HK-2 (cell line): ENCODE measurements around the gene LRRC19.

Experiments used
- DNase-seq: peaks from one replicate; pipeline ENCODE4 v3.0.0-alpha.2; 2018; ENCODE audit not compliant: unreplicated experiment

The LRRC19 gene, protein sequence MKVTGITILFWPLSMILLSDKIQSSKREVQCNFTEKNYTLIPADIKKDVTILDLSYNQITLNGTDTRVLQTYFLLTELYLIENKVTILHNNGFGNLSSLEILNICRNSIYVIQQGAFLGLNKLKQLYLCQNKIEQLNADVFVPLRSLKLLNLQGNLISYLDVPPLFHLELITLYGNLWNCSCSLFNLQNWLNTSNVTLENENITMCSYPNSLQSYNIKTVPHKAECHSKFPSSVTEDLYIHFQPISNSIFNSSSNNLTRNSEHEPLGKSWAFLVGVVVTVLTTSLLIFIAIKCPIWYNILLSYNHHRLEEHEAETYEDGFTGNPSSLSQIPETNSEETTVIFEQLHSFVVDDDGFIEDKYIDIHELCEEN

DNA sequence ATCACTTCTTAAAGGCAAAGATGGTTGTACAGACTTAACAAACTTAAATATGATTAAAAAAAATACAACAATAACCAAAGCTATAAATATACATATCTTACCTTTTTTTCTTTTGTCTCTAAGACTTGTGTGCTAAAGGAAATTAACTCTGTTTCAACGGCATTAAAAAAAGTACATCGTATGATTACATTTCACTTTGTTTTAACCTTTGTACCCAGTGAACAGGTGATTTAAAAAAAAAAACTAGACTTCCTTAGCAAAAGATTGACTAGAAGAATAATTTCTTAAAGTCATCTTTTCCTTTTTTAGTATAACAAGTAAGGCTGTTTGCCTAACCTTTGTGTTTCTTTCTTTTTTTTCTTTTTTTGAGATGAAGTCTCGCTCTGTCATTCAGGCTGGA lies at the start of gene LRRC19:
Gene LRRC19 (minus strand): TSS at position 182 of the 400 bp plus-strand sequence. CDS start 5,978 bp downstream, outside the sequence.
- no peak for DNase-seq

DNA sequence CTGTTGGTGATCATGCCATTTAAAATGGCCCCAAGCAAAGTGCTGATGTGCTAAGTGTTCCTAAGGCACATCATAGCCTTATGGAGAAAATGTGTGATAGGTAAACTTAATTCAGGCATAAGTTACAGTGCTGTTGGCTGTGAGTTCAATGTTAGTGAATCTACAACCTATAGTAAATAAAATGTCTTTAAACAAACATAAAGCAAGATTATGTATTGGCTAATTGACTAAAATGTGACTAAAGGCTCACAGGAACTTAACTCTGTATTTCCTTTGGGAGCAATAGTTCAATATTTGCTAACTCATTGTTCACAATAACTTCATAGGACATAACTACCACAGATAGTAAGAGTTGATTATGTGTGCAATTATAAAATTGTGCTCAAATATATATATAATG lies 49.4 kb upstream of the LRRC19 start:
- DNase-seq = no peak

DNA sequence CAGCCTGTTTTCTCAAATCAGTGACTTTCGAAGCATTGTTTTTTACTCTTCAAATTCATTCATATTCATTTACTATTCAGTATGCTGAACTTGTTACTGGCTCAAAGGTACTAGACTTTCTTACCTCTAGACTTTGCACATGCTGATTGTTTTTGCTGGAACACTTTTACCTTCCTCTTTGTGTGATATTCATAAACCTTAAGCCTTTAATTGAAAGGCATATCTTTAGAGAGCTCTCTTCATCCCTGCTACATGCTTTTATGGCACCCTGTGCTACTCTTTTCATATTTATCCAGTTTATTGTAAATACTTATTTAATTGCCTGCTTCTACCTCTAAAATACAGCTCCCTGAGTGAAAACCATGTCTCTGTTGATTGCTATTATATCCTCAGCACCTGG lies 48.7 kb upstream of the LRRC19 start:
- DNase-seq = no peak

DNA sequence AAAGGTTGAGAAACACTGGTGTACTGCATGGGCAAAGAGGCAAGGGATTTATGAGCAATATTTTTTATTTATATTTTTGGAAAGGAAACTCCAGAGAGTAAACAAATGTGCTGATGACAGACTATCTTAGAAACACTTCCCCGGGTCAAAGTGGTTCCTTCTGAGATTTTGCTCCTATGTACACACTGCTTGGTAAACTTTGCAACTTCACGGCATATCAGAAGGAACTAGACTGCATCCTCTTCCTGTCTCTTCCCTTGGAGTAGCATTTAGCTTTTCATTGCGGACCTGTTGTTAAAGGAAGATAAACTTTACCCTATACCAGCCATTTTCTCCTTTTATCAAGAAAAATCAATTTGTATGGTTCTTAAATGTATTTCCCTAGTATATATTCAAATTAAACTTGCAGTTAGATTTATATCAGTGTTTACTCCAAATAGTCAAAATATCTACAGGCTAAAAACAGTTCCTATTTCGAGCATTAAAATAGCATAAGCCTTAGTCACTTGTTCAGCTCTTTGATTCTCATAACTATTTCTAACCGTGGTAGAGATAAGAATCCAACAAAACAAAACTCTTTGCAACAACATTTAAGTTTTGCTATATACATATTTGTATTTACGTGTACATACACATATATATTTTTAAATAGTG lies 48.0 kb upstream of the LRRC19 start:
- no peak for DNase-seq

DNA sequence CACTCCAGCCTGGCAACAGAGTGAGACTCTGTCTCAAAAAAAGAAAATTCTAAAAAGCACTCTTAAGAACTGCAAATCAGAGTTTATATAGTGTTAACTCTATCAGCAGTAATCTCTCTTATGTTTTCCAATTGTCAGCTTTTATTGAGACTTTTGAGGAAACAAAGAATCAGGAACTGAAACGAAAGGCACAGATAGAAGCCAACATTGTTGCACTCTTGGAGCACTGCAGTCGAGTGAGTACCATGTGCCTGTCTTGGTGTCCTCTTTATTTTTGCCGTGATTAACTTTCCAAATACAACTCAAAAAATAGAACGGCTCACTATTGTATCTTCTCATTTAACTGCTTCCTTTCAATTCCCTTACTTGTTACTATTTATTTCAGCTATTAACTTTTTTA lies 41.7 kb upstream of the LRRC19 start:
- DNase-seq = no peak

DNA sequence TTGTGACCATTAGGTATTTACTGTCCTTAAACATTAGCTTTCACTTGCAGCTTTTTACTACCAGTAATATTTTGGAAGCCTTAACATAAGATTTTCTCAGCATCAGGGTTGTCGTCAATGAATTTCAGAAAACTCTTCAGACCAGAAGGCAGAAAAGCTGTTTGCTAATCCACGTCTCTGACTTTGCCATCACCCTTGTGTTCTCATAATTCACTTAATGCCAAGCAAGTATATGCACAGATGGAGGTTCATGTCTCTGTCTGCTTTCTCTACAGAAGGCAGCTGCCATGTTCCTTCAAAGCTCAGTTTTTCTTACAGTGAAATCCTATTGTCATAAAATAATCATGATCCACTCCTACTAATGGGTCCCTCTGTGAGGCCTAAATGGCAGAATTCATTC lies 37.7 kb upstream of the LRRC19 start:
- DNase-seq = no peak

DNA sequence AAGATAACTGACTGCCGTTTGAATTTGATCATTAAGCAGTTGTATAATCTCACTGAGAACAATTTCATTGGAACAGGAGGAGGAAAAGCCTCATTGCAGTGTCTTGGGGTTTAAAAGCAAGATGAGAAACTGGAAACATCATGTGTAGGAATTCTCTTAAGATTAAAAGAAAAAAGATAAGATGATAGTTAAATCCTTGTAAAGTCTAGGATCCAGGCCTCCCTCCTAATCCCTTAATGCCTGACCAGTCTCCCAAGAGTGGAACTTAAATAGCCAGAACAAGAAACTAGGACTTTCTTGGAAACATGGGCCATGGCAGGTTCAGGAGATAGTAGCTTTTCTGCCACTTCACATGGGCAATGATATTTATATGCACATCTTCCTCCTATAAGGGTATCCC lies 37.0 kb upstream of the LRRC19 start:
- DNase-seq = no peak

DNA sequence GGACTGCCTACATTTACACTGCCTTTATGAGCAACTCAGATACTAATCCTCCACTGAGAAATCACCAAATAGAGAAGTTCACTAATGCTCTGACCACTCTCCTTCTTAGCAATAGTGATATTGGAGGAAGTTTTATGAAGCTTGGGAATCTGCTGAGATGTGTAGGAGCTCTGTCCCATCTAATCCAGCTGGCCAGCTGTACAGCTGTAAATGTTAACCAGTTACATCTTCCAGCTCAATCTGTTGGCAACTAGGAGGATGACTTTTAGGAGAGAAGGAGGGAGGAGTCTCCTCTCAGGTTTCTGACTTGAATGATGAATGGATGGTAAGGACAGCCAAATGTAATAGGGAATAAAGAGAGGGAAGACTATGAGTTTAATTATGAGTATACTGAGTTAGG lies 36.3 kb upstream of the LRRC19 start:
- DNase-seq = no peak

DNA sequence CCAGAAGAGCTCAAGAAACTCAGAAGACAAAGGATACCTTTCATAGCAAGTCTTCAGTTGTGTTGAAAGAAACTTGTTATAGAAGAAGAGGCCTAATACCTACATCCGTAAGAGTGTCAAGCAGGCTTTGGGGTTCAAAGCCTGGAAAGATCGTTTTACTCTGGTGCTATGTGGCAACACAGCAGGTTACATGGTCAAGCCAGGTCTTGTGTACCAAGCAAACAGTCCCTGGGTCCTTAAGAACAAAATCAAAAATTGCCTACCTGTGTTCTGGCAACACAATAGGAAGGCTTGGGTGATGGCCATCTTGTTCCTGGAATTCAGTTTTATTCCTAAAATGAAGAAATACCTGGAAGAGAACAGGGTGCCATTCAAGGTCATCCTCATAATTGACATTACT lies 32.0 kb upstream of the LRRC19 start:
- no peak for DNase-seq

DNA sequence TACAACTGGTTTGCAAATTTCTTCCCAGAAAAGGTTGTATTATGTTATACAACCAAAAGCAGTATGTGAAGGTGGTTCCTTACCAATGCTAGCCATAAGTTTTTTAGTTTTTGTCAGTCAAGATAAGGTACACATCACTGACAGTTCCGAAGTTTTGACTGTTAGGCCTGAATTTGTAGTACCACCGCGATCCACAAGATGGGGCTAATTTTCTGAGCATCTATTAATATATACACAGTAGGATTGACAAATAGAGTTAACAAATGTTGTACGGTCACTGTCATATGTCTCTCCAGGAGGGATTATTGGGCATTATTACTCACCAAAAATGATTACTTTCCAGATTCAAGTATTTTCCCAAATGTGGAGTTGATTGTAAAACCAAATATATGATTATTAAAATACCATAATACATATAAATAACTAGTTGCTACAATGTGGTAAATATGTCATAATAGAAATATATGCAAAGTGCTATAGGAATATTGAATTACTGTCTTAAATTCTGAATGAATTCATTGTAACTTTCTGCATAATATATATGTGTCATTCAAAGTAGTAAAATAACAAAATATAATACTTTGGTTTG lies 28.4 kb upstream of the LRRC19 start:
- DNase-seq = peak; percentile 28

DNA sequence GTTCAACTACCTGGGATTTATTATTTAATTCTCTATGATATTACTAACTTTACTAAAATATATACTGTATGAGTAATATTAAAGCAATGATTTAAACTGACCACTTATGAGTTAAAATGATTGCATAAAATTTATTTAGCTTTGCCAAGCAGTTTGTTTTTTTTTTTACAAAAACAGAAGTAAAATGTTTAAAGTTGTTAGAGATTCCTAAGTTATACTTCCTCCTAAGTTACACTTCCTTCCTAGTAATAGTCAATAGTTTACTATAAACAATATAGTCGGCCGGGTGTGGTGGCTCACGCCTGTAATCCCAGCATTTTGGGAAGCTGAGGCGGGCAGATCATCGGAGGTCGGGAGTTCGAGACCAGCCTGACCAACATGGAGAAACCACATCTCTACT lies 23.7 kb upstream of the LRRC19 start:
- no peak for DNase-seq

DNA sequence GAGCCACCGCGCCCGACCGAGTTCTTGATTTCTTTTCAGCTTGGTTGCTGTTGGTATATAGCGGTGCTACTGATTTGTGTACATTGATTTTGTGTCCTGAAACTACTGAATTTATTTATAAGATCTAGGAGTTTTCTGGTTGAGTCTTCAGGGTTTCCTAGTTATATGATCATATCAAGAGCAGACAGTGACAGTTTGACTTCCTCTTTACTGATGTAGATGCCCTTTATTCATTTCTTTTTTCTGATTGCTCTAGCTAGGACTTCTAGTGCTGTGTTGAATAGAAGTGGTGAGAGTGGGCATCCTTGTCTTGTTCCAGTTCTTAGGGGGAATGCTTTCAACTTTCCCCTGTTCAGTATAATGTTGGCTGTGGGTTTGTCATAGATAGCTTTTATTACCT lies 17.4 kb upstream of the LRRC19 start:
- no peak for DNase-seq

DNA sequence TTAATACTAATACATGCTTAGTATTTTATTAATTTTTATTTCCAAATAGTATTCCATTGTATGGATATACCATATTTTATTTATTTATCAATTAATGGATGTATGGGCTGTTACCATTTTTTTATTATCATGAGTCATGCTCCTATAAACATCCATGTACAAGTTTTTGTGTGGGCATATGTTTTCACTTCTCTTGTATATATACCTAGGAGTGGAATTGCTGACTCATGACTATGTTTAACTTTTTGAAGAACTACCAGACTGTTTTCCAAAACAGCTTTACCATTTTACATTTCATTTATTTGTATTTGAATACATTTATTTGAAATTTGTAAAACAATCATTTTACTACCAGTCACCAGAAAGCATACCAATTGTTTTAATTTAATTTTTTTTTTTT lies 14.1 kb upstream of the LRRC19 start:
- DNase-seq = no peak

DNA sequence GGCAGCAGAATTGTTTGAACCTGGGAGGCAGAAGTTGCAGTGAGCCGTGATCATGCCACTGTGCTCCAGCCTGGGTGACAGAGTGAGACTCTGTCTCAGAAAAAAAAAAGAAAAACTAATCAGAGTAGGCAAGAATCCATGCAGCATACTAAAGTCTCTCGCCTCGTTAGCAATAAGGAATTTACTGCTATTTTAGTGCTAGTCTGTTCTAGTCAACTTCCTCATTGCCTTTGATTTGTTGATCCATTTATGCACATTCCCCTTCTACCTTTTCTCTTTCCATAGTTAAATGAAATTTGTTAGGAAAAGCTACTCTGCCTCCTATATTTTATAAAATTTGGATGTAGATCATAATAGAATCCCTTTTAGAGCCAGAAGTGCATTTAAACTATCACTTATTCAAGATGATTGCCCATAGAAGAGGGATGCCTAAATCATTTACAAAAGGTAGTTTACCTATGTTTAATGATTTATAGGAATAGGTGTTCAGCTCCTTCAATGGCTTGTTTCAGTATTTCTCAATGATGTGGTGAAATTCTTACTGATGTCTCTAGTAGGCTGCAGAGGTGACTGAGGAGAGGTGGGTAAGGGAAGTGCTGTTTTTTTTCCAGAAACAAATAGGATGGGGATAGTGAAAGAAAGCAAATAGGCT lies 1.9 kb downstream of the LRRC19 start:
- no peak for DNase-seq

DNA sequence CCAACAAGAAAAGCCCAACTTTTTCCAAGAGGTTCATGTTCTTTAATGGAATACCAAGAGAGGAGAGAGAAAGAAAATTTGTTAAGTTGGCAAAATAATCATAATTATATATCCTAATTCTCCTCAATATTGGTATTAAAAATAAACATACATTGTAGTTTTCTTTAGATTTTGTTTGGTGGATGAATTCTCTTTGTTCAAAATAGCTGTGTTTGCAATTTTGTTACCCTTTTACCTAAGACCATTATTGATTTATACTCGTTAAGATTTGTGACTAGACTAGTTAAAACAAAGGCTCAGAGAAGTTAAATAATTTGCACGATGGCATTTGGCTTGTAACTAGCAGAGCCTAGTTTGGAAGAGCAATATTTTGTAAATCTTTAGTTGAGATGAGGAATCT lies 9.7 kb downstream of the LRRC19 start:
- DNase-seq = no peak

DNA sequence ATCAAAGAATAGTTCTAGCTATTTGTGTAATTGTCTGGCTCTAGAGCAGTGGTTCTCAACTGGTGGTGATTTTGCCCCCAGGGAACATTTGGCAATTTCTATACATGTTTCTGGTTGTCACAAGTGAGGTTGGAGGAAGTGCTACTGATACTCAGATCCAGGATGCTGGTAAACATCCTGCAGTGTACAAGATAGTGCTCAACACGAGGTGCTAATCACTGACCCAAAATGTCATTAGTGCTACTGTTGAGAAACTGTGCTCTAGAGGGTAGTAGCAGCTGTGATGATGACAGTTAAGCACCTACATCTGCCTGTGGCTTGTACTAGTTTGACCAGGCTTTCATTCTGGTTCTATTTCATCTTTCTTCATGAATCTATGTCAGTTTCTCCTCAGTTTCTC lies 22.1 kb downstream of the LRRC19 start:
- no peak for DNase-seq

DNA sequence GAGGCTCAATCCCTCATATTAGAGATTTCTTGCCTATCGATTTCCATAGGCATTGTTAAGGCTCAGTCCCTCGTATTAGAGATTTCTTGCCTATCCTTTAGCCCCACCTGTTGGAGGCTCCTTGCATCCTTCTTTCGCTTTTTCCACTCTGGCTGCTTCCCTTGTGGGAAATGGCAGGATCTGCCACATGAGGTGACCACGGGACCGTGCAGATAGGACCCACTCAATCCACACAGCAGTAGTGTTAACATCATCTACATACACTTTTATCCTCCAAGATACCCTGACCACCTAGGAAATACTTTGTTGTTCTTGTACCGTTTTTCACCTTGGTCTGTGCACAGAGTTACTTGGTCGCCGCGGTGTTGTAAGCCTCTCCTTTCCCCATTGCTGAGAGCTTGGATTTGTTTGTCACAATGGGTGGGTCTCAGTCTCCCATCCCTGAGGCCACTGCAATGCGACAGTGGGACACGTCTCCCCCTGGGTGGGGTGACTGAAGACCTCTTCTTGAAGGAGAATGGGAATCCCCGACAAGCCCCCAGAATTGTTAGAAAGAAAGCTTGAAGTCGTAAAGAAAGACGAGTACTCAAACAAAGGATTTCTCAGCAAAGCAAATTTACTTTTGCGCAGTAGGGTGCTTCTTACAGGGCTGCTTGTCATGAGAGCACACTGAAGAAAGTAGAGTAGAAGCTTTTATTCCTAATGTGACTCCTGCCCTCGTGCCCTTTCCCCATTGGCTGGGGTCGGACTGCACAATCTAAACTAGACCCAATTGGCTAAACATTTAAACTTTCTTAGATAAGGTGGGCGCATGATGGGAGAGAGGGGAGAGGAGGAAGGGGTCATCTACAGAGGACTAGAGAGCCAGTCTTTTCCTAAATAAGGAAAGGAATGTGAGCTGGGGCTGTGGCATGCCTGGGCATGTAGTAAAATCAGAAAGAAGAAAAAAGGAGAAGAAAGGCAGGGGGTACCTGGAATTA lies 29.5 kb downstream of the LRRC19 start:
- DNase-seq = no peak

DNA sequence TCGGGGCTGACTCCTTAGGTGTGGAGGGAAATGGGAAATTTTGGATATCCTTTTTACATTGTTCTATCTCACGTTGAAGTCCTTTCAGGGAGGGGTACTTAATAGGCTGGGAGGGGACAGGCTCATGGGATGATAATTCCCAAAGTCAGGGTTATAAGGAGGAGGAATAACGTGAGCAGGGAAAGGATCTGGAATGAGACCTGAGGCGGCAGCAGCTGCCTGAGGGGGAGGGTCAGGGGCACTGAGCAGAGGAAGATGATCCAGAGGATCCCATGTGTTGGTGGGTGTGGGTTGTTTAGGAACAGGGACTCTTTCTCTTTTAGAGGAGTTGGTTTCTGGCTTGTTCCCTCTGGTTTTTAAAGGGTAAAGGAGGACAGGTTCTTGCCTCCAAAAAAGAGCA lies 30.5 kb downstream of the LRRC19 start:
- DNase-seq = no peak

DNA sequence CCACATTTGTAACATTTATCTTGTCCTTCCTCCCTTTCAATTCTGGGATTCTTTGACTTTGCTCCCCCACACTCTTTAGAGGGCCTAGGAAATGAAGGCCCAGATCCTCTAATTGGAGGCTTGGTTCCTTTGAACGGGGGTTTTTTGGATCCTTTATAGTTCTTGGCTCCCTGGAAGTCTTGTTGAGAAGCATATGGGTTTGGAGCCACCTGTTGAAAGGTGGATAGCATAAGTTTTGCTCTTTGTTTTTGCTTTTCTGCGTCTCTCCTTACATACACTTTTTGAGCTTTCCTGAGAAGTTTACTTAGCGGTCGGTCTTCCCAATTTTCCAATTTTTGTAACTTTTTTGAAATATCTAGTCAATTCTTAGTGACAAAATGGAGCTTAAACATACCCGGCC lies 31.5 kb downstream of the LRRC19 start:
- DNase-seq = no peak

DNA sequence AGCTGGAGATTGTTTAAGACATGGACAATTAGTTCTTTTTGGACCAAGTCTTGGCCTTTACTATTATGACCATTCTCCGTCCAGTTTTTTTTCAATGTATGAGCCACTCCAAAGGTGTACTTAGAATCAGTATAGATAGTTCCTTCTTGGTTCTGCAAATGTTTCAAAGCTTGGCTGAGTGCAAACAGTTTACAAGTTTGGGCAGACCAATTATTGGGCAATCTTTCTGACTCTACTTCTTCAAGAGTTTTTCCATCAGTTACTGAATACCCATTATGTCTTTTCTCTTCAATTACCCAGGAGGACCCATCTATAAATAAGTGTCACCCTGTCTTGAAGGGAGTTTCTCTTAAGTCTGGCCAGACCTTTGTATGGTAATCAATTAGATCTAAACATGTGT lies 33.8 kb downstream of the LRRC19 start:
- no peak for DNase-seq

DNA sequence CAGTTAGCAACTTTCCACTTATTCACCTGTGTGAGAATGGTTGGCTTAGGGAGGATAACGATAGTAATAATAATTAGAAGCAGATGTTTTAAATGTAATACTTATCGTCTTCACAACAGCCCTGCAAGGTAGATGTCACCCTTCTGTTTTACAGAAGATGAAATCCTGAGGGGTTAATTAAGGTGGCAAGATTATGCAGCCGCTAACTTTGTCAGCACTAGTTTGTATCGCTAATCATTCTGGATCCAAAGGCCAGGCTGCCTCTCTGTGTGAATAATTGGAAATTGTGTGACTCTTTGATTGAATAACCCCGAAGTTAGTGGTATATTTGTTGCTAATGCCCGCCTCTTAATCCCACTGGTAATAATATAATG lies 48.6 kb downstream of the LRRC19 start:
- DNase-seq = no peak
